Gastroesophageal sphincter (tissue), 3 donors: ENCODE measurements around the gene TMEM200A.

ENCODE experiments used
- CTCF ChIP-seq, 4 experiments: fragments of 200-600 bp in 2 of 4; fragments of 450-650 bp in 2 of 4; sonication (generic) in 1 of 4; IDR thresholded peaks; one replicate each; pipeline ENCODE4 v1.5.1; 2017 to 2019; ENCODE audit warnings: antibody characterized with exemption in 4 of 4, mild to moderate bottlenecking in 2 of 4, moderate library complexity in 2 of 4
- POLR2A ChIP-seq, 2 donors: fragments of 450-650 bp; IDR thresholded peaks; one replicate each; pipeline ENCODE4 v1.6.1; 2017; ENCODE audit warnings: antibody characterized with exemption in 2 of 2, mild to moderate bottlenecking in 2 of 2, moderate library complexity in 1 of 2

GRCh38 chr6:130425537-130425936 is 59.7 kb downstream of the TMEM200A start:
- TF ChIP-seq POLR2A (IDR thresholded peaks at IDR 0.05) (no peak), CTCF (IDR thresholded peaks at IDR 0.05) (no peak)
